IgD-negative memory B cell (primary cell): Measurements from ENCODE around the gene STUM. TPM values are rescaled to one million over a fixed set of nuclear protein-coding genes. Genes with fewer than 3 reads are reported as not detected.
A peak's percentile ranks its signal among the peaks of the same experiment; 100 is the strongest.

Experiments
- H3K27ac Mint-ChIP-seq, 3 donors: one replicate each; pipeline ENCODE4 v1.8.0; 2020 to 2022; ENCODE audit warnings: mild to moderate bottlenecking in 3 of 3, mixed read lengths in 3 of 3, moderate library complexity in 1 of 3
- H3K27me3 Mint-ChIP-seq: one replicate; pipeline ENCODE4 v1.8.0; 2021; ENCODE audit warnings: mixed read lengths
- H3K36me3 Mint-ChIP-seq: one replicate; pipeline ENCODE4 v1.8.0; 2020; ENCODE audit warnings: mild to moderate bottlenecking, mixed read lengths
- H3K4me1 Mint-ChIP-seq, 3 donors: one replicate each; pipeline ENCODE4 v1.8.0; 2020 to 2022; ENCODE audit warnings: mixed read lengths in 3 of 3, mild to moderate bottlenecking in 1 of 3
- H3K4me3 Mint-ChIP-seq, 4 donors: one replicate each; pipeline ENCODE4 v1.8.0; 2020 to 2022; ENCODE audit warnings: mild to moderate bottlenecking in 4 of 4, mixed read lengths in 4 of 4, moderate library complexity in 3 of 4
- H3K9me3 Mint-ChIP-seq, 3 donors: one replicate each; pipeline ENCODE4 v1.8.0; 2020 to 2021; ENCODE audit warnings: mixed read lengths in 3 of 3, mild to moderate bottlenecking in 1 of 3
- polyA plus RNA-seq: library from polyadenylated mRNA; unstranded; fragments of 300-500 nt; fragmentation: Illumina TruSeq; gene quantifications from one replicate; pipeline ENCODE4 v1.2.3, GENCODE V29; 2021

STUM gene
- polyA plus RNA-seq, 1 donor from 2014 or later, result not detected

DNA sequence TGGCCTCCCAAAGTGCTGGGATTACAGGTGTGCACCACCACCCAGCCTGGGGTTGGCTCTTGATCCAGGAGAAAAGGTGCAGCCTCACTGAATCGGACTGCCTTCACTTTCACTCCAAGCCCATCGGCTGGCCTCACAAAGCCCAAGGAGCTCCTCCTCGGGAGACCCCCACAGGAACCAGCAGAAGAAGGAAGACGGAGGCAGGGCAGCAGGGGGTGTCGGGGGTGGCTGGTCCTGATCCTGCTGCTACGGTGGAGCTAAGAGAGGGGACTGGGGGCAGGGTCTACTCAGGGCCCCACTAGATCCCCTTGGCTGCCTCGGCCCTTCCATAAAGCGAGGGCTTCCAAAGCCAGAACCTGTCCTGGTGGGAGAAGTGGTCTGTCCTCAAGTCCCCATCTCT is 93.9 kb downstream of the STUM start:
- Mint-ChIP-seq H3K27ac (peak overlapping the region in 1 of 3 donors; percentile 75), H3K9me3 (no peaks in the 10 kb centered on the region), H3K4me1 (peaks cover 31 to 47% (median 33%) of the 10 kb centered on the region in 3 donors), H3K4me3 (no peak overlapping the region), H3K27me3 (no peaks in the 10 kb centered on the region), H3K36me3 (peaks cover 2% of the 10 kb centered on the region)

DNA sequence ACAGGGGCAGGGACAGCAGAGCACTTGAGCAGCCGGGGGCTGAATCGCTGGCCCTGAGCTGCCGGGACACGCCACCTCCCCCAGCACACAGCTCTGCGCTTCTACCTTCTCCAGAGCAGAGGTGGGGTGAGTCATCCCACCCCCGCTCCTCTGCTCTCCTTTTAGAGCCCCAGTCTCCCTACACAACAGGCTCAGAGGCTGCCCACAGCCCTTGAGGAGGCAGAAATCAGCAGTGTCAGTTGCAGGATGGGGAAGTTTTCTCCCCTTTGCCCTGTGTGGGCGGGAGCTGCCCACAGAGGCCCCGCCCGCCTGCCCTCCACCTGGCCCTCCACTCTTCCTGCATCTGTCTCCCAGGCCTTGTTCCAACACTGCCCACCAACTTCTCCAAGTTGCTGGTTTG is 94.6 kb downstream of the STUM start:
- Mint-ChIP-seq H3K4me1 (peaks cover 33 to 47% (median 34%) of the 10 kb centered on the region in 3 donors), H3K4me3 (peak overlapping the region in 3 of 4 donors; percentile 54 to 91 (median 81)), H3K27me3 (no peaks in the 10 kb centered on the region), H3K9me3 (no peaks in the 10 kb centered on the region), H3K36me3 (peaks cover 5% of the 10 kb centered on the region), H3K27ac (peak overlapping the region; percentile 75 to 89 (median 89))

GRCh38 chr1:226643611-226644540 is 95.3 kb downstream of the STUM start:
- peaks cover 5% of the 10 kb centered on the region for H3K36me3 Mint-ChIP-seq
- H3K27ac Mint-ChIP-seq, result peak overlapping the region; percentile 75 to 93 (median 89)
- no peaks in the 10 kb centered on the region for H3K27me3 Mint-ChIP-seq
- no peaks in the 10 kb centered on the region for H3K9me3 Mint-ChIP-seq
- H3K4me1 Mint-ChIP-seq, result peaks cover 33 to 47% (median 37%) of the 10 kb centered on the region in 3 donors
- H3K4me3 Mint-ChIP-seq, result peak overlapping the region in 3 of 4 donors; percentile 54 to 91 (median 73)

DNA sequence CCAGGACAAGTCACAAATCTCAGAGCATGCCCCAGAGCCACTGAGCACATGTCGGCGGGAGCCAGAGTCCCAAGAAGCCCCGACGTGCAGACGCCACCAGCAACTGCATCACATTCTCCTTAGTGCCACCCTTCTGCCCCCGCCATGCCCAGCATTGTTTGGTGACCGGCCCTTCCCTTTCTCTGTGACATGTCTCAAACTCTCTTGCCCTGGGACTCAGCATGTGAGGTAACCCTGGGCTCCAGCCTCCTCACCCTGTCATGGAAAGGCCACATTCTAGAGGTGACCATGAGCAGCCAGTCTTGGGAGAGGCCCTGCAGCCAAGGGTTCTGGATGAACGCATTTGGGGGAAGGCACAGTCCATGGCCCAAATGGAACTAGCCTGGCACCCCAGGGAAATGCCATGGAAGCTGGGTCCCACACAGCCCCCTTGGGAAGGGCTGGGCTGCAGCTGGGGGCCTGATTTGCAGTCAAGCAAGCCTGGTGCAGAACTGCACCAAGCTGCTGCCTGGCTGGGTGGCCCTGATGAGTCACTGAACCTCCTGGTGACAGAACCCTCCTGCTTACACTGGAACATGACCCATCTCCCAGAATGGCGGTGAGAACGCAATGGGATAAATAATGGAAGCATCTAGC is 96.1 kb downstream of the STUM start:
- Mint-ChIP-seq H3K4me3 (peak overlapping the region in 3 of 4 donors; percentile 54 to 91 (median 54)), H3K27ac (peak overlapping the region; percentile 75 to 93 (median 89)), H3K27me3 (no peaks in the 10 kb centered on the region), H3K4me1 (peaks cover 37 to 50% (median 37%) of the 10 kb centered on the region in 3 donors), H3K36me3 (peaks cover 5% of the 10 kb centered on the region), H3K9me3 (no peaks in the 10 kb centered on the region)

- Mint-ChIP-seq H3K4me3 (peak overlapping the region in 1 of 4 donors; percentile 91), H3K27ac (peak overlapping the region in 1 of 3 donors; percentile 89), H3K9me3 (no peaks in the 10 kb centered on the region), H3K4me1 (peaks cover 39 to 51% (median 41%) of the 10 kb centered on the region in 3 donors), H3K27me3 (no peaks in the 10 kb centered on the region), H3K36me3 (peaks cover 3% of the 10 kb centered on the region)
These were observed 96.9 kb downstream of the STUM start for GRCh38 chr1:226645279-226645976.

DNA sequence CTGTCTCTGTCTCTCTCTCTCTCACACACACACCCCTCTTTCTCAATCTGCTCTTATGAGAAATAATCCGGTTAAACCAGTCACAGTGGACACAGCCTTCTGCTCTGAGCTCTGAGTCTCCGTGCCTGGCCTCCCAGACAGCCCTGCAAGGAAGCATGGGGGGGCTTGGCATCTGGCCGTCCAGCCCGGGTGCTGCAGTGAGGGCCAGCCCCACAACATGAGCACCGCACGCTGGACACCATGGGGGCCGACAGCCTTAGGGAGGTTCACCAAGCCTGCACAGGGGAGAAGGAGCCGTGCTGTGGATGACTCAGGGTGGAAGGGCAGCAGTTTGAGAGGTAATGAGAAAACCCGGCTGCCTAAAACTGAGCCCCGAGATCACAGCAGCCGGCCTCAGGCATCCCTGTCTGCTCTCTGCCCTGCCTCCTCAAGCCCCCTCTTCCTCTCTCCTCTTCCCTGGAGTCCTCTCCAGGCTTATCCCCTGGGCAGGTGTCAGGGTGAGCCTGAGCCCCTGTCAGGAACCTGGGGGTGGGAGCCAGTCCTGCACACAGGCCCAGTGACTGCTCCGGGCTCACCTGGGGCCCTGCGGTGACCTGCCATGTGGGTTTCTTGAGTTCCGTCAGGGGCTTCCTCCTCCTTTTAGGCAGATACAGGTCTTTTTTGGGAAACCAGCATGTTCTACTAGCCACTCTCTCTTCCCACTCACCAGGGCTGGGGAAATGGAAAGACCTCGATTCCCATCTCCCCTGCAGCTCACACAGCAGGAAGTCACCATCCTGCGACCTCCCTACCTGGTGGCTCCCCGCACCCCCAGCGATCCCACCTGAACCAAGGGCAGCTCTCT is 97.7 kb downstream of the STUM start:
- H3K36me3 Mint-ChIP-seq, result peaks cover 3% of the 10 kb centered on the region
- H3K27ac Mint-ChIP-seq, result peak overlapping the region in 1 of 3 donors; percentile 62
- H3K9me3 Mint-ChIP-seq, result no peaks in the 10 kb centered on the region
- H3K4me3 Mint-ChIP-seq, result peak overlapping the region in 1 of 4 donors; percentile 60
- H3K4me1 Mint-ChIP-seq, result peaks cover 36 to 46% (median 36%) of the 10 kb centered on the region in 3 donors
- no peaks in the 10 kb centered on the region for H3K27me3 Mint-ChIP-seq

DNA sequence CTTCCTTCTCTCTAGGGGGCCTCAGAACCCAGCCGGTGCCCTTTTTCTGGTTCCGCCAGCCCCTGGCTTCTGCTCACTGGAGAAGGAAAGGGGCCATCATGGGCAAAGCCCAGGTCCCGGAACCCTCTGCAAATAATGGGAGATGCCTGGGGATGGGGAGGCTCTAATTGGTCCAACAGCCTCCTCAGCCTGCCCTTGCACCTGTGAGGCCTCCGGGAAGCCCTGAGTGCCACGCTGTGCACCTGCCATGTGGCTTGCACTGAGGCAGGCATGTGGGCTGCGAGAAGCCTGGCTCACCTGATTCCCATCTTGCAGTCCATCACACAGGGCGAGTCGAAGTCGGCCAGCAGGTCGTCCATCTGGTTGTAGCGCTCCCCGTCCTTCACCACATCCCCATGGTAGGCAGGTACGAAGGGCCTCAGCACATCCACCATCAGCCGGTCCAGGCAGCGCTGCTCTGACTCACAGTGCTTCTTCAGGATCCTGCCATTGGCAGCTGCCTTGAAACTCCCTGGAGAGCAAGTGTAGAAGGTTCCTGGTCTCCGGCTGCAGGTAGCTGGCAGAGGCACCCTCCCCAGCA is 98.4 kb downstream of the STUM start:
- peak overlapping the region in 1 of 4 donors; percentile 60 for H3K4me3 Mint-ChIP-seq
- H3K4me1 Mint-ChIP-seq, result peaks cover 36 to 45% (median 36%) of the 10 kb centered on the region in 3 donors
- no peak overlapping the region for H3K27ac Mint-ChIP-seq
- no peaks in the 10 kb centered on the region for H3K27me3 Mint-ChIP-seq
- H3K9me3 Mint-ChIP-seq, result no peaks in the 10 kb centered on the region
- peaks cover 3% of the 10 kb centered on the region for H3K36me3 Mint-ChIP-seq

GRCh38 chr1:226647719-226648118 is 99.2 kb downstream of the STUM start:
- Mint-ChIP-seq H3K4me3 (no peak overlapping the region), H3K27me3 (no peaks in the 10 kb centered on the region), H3K4me1 (peaks cover 37 to 46% (median 38%) of the 10 kb centered on the region in 3 donors), H3K27ac (peak overlapping the region in 1 of 3 donors; percentile 60), H3K9me3 (no peaks in the 10 kb centered on the region), H3K36me3 (peaks cover 3% of the 10 kb centered on the region)

DNA sequence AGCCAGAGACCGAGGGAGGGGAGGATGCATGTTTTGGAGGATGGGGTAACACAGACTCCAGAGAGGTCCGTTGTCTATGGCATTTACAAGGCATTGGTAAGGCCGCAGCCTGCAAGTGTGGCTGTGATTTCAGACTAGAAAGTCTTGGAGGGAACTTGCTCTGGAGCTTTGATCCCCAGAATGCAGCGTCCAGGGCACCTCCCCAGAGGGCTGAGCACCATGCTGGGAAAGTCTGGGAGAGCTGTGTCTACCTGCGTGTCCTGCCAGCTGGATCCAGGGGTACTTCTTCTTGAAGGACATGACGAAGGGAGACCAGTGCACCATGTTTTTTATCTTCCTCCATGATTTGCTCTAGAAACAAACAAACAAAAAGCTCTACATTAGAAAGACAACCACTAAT is 99.9 kb downstream of the STUM start:
- Mint-ChIP-seq H3K27me3 (no peaks in the 10 kb centered on the region), H3K4me1 (peaks cover 39 to 48% (median 40%) of the 10 kb centered on the region in 3 donors), H3K27ac (peak overlapping the region in 1 of 3 donors; percentile 60), H3K36me3 (peaks cover 3% of the 10 kb centered on the region), H3K4me3 (no peak overlapping the region), H3K9me3 (no peaks in the 10 kb centered on the region)

GRCh38 chr1:226649244-226649643 is 100.7 kb downstream of the STUM start:
- H3K27ac Mint-ChIP-seq, result peak overlapping the region in 2 of 3 donors; percentile 1 to 83
- peaks cover 3% of the 10 kb centered on the region for H3K36me3 Mint-ChIP-seq
- no peaks in the 10 kb centered on the region for H3K9me3 Mint-ChIP-seq
- H3K27me3 Mint-ChIP-seq, result no peaks in the 10 kb centered on the region
- H3K4me1 Mint-ChIP-seq, result peaks cover 35 to 47% (median 37%) of the 10 kb centered on the region in 3 donors
- H3K4me3 Mint-ChIP-seq, result no peak overlapping the region

- Mint-ChIP-seq H3K9me3 (no peaks in the 10 kb centered on the region), H3K27ac (peak overlapping the region in 2 of 3 donors; percentile 1 to 83), H3K27me3 (no peaks in the 10 kb centered on the region), H3K36me3 (peaks cover 3% of the 10 kb centered on the region), H3K4me1 (peaks cover 30 to 47% (median 36%) of the 10 kb centered on the region in 3 donors), H3K4me3 (no peak overlapping the region)
These were observed 101.2 kb downstream of the STUM start for GRCh38 chr1:226649780-226650179.

GRCh38 chr1:226650236-226650841 is 101.8 kb downstream of the STUM start:
- Mint-ChIP-seq H3K9me3 (no peaks in the 10 kb centered on the region), H3K36me3 (peaks cover 3% of the 10 kb centered on the region), H3K4me3 (peak overlapping the region in 1 of 4 donors; percentile 37), H3K4me1 (peaks cover 30 to 47% (median 38%) of the 10 kb centered on the region in 3 donors), H3K27me3 (no peaks in the 10 kb centered on the region), H3K27ac (peak overlapping the region; percentile 14 to 83 (median 83))

- Mint-ChIP-seq H3K4me3 (no peak overlapping the region), H3K9me3 (no peaks in the 10 kb centered on the region), H3K27me3 (no peaks in the 10 kb centered on the region), H3K27ac (peak overlapping the region in 2 of 3 donors; percentile 83), H3K4me1 (peaks cover 32 to 48% (median 39%) of the 10 kb centered on the region in 3 donors), H3K36me3 (peaks cover 3% of the 10 kb centered on the region)
These were observed 102.6 kb downstream of the STUM start for GRCh38 chr1:226651041-226651731.
